ENCODE results near the gene DIO1.
"Not testable (repeated sequence)": the region's sequence is repeated elsewhere in the genome, so short reads cannot be mapped to it uniquely, and the experiment has no call there.

DIO1 gene

GRCh38 chr1:53893999-53894636 lies at the start of gene DIO1:
Gene DIO1 (plus strand): TSS chr1:53894187. CDS start chr1:53894211, 24 bp downstream.
- no peak for DNase-seq (ENCODE audit: low read depth in 1 of 2, low spot score in 1 of 2)

- DNase-seq (ENCODE audit: low read depth in 1 of 2, low spot score in 1 of 2) = no peak
Observed at GRCh38 chr1:53847980-53848379, 46.0 kb upstream of the DIO1 start.

DNA sequence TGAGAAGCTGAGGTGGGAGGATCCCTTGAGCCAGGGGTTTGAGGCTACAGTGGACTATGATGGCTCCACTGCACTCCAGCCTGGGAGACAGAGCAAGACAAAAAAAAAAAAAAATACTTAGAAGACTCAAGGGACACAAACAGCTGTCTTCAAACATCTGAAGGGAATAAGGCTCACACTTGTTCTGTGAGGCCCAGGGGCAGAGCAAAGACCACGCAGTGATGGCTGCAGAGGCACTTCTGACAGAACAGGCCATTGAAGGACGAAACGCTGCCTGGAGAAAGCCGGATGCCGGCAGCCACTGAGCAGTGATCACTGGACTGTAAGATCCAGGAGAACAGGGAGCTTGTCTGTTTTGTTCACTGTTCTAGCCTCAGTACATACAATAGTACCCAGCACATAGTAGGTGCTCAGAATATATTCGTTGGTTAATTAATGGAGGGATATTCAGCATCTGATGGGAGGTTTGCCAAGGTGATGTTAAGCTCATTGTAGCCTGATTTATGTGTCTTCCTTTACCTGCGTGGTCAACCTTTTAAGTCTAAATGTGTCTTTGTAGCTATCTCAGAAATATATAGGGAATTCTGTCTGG lies 43.8 kb upstream of the DIO1 start:
- no peak for DNase-seq (ENCODE audit: low read depth in 1 of 2, low spot score in 1 of 2)

GRCh38 chr1:53851571-53852285 lies 42.3 kb upstream of the DIO1 start:
- DNase-seq (ENCODE audit: low read depth in 1 of 2, low spot score in 1 of 2) = no peak

- peak in 1 of 2 donors; percentile 46 for DNase-seq (ENCODE audit: low read depth in 1 of 2, low spot score in 1 of 2)
Observed at GRCh38 chr1:53860967-53861411, 33.0 kb upstream of the DIO1 start.

DNA sequence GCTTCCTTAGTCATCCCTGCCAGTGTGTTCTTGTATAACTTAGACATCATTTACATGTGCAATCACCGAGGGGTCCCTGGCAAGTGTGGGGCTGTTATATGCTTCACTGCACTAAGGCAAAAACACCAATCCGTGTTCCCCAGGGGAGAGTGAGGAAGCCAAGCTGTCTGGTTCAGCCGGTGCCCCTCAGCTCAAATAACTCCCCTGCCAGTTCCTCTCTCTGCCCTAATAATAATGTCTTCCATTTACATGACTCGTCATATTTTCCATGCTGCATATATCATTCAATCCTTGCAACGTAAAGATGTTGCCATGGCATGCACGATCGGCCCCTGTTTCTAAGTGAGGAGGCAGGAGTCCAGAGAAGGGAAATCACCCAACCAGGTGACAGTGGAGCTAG lies 31.5 kb upstream of the DIO1 start:
- no peak for DNase-seq (ENCODE audit: low read depth in 1 of 2, low spot score in 1 of 2)

DNA sequence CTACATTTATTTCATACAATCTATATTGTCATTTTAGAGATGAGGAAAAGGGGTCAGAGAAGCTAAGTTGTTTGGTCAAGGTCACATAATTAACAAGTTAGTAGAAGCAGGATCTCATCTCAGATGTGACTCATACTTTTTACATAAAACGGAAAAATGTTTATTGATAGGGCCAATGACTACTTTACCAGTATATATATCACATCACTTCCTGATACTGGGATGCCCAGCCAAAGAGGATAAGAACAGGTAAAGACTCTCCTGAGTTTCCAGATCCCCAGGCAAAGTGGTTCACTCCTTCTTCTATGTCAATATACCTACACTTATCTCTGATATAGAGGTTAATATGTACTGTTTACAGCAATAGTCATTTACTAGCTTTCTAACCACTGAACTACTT lies 25.4 kb upstream of the DIO1 start:
- DNase-seq (ENCODE audit: low read depth in 1 of 2, low spot score in 1 of 2) = no peak

- DNase-seq (ENCODE audit: low read depth in 1 of 2, low spot score in 1 of 2) = no peak
Observed at GRCh38 chr1:53869454-53870117, 24.4 kb upstream of the DIO1 start.

DNA sequence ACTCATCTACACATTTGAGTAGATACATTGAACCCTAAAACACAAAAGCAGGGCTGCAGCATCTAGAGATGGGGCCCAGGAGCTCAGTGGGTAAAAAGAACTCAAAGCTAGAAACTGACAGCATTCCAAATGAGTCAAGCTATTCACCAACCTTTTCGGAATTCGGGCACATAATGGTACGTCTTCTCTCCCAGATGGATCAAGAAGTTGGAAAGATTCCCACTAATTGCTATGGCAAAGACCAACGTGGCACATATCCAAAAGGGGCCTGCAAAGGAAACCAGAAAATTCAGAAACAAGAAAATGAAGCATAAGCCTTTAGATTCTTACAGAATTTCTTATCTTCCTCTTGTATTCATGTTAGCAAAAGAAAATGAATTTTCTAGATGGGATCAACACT lies 22.8 kb upstream of the DIO1 start:
- DNase-seq (ENCODE audit: low read depth in 1 of 2, low spot score in 1 of 2) = no peak

GRCh38 chr1:53871773-53872484 lies 22.1 kb upstream of the DIO1 start:
- no peak for DNase-seq (ENCODE audit: low read depth in 1 of 2, low spot score in 1 of 2)

GRCh38 chr1:53875150-53875549 lies 18.8 kb upstream of the DIO1 start:
- DNase-seq (ENCODE audit: low read depth in 1 of 2, low spot score in 1 of 2) = not testable (repeated sequence)

- no peak for DNase-seq (ENCODE audit: low read depth in 1 of 2, low spot score in 1 of 2)
Observed at GRCh38 chr1:53878492-53879105, 15.4 kb upstream of the DIO1 start.

- not testable (repeated sequence) for DNase-seq (ENCODE audit: low read depth in 1 of 2, low spot score in 1 of 2)
Observed at GRCh38 chr1:53881853-53882252, 12.1 kb upstream of the DIO1 start.

DNA sequence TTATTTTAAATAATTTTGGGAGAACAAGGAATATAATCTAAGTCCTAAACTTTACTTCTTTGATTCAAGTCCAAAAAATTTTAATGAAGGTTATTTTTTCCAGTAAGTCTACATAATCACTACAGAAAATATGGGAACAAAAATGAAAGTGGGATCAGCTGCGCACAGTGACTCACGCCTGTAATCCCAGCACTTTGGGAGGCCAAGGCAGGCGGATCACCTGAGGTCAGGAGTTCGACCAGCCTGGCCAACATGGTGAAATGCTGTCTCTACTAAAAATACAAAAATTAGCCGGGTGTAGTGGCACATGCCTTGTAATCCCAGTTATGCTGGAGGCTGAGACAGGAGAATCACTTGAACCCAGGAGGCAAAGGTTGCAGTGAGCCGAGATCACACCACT lies 10.4 kb upstream of the DIO1 start:
- not testable (repeated sequence) for DNase-seq (ENCODE audit: low read depth in 1 of 2, low spot score in 1 of 2)

- no peak for DNase-seq (ENCODE audit: low read depth in 1 of 2, low spot score in 1 of 2)
Observed at GRCh38 chr1:53888681-53889080, 5.3 kb upstream of the DIO1 start.

GRCh38 chr1:53889304-53890298 lies 4.4 kb upstream of the DIO1 start, which contains the start of gene YIPF1:
Gene YIPF1 (minus strand): TSS chr1:53889797. CDS start chr1:53888937, 860 bp downstream.
- peak; percentile 64 to 78 for DNase-seq (ENCODE audit: low read depth in 1 of 2, low spot score in 1 of 2)

DNA sequence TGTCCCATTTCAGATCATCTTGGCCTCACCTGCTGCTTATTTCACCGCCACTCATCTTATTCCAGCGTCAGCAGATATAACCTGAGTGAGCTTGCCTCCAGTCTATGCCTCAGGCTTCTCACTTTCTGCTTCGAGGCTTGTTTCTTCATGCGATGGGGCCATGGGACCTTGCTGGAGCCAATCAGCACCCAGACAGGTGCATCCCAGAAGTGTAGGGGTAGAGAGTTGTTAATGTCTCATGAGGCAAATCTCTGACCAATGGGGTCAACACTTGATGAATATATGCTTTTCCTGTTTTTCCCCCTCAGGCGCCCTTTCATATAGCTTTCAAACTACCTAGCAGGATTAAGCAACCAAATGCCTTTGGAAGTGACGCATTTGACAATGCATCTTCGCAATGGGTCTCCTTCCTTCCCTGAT lies 3.5 kb upstream of the DIO1 start:
- peak in 1 of 2 donors; percentile 3 for DNase-seq (ENCODE audit: low read depth in 1 of 2, low spot score in 1 of 2)

DNA sequence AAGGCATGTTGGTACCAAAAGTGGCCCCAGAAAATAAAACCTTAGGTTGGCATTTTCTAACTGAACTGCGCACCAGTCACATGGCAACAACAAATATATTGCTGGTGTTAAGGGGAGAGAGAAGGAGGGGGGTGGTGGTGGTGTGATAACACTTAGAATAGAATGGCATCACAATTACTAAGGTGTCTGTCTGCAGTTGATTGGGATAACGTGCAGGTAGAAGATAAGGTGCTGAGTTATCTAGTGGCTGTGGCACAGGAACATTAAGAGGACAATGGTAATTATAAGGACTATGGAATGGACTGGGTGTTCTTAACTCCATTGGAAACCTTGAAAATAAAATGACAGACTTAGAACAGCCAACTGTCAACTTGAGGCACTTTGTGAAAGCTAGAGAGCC lies 3.0 kb upstream of the DIO1 start:
- DNase-seq (ENCODE audit: low read depth in 1 of 2, low spot score in 1 of 2) = no peak

DNA sequence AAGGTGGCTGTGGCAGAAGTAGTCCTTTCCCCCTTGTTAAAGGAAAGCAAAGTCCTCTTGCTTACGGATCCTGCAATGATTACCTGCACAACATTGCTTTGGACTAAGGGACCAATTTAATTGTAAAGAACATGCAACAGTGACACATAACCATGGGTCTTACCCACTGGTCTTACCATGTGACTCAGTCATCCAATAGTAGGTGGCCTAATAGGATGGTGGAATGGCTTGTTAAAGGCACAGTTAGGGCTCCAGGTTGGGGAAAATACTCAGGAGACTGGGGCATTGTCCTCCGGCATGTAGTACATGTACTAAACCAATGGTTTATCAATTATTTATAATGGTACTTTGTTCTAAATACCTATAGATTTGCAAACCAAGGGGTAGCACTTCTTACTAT lies 2.3 kb upstream of the DIO1 start:
- DNase-seq (ENCODE audit: low read depth in 1 of 2, low spot score in 1 of 2) = no peak
